ENCODE data around the gene TMEM217. TPM values are rescaled to one million over a fixed set of nuclear protein-coding genes. Genes with fewer than 3 reads are reported as not detected.

Gene TMEM217
- total and polyA plus RNA-seq, 2 donors (not counting 1 experiment from before 2014, with no cell fraction given) = 0.73 to 1.2 TPM

DNA sequence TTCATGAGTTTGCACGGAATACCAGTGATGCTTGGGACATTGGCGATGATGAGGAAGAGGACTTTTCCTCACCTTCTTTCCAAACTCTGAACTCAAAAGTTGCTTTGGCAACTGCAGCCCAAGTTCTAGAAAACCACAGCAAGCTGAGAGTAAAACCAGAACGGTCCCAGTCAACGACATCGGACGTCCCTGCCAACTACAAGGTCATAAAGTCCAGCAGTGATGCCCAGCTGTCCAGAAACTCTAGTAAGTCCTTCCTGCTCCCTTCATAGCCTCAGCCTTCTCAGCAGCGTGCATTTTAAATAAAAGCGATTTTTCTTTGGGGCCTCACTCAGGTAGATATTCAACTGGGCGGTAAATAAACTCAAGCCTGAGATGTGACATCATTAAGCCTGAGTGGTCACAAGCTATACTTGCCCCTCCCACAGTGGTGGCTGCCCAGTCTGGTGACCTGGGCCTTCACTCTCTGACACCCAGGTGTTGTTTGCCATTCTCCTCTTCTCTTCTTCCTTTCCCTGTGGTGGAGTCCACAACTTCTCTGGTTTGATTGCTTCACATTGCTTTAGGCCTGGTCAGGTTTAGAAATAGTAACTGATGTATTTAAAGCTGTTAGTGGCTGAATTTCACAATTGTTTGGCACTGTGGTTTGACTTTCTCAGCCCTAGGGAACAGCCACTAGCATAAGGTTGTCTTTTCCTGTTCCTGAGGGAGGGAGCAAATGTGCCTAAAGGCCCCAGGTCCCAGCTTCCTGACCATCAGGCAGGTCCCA, 21.6 kb upstream of the TMEM217 start:
- no peak overlapping the region for H3K27ac Mint-ChIP-seq
- Histone ChIP-seq H3K79me2 (ENCODE audit: control insufficient read depth, insufficient read depth, low read length) (peaks cover 27% of the 10 kb centered on the region), H3K9ac (ENCODE audit: low read length) (no peak overlapping the region), H3K27me3 (replicated peaks in 1 of 4; ENCODE audit: control extremely low read depth in 1 of 4, control insufficient read depth in 3 of 4, insufficient read depth in 4 of 4, low read length in 3 of 4) (no peaks in the 10 kb centered on the region), H2AFZ (ENCODE audit: insufficient read depth, low read depth, low read length, poor library complexity, severe bottlenecking) (no peak overlapping the region), H3K4me2 (replicated peaks; ENCODE audit: low read depth, low read length, poor library complexity, severe bottlenecking) (no peak overlapping the region), H3K4me3 (ENCODE audit: control extremely low read depth in 1 of 5, extremely low read depth in 1 of 5, insufficient read depth in 1 of 5, low read depth in 2 of 5, low read length in 4 of 5) (no peak overlapping the region), H3K9me3 (ENCODE audit: control extremely low read depth in 1 of 3, control insufficient read depth in 2 of 3, insufficient read depth in 1 of 3, low read length in 2 of 3) (no peaks in the 10 kb centered on the region), H3K27ac (ENCODE audit: low read length in 2 of 2) (no peak overlapping the region), H3K4me1 (ENCODE audit: control insufficient read depth in 2 of 2, insufficient read depth in 2 of 2, low read length in 2 of 2) (peaks cover 21 to 26% of the 10 kb centered on the region in 2 donors), H4K20me1 (ENCODE audit: control insufficient read depth, insufficient read depth, low read length, poor library complexity, severe bottlenecking) (peaks cover 16% of the 10 kb centered on the region), H3K36me3 (replicated peaks in 1 of 2; ENCODE audit: control extremely low read depth in 1 of 2, control insufficient read depth in 1 of 2, extremely low read depth in 1 of 2, insufficient read depth in 2 of 2, low read length in 1 of 2) (peaks cover 2 to 52% of the 10 kb centered on the region in 2 experiments)
- ATAC-seq (ENCODE audit: low read depth) (no peak), DNase-seq (no peak)
- 91% methylated on average over 8 of the region's 9 CpGs for WGBS (ENCODE audit: insufficient coverage)
- intact Hi-C loops (cut with micrococcal nuclease) = no loop called here
- H3K4me3 Mint-ChIP-seq = no peak overlapping the region
- ChIA-PET CTCF (no interaction called here), POLR2A (no interaction called here)
- TF ChIP-seq EZH2 (IDR thresholded peaks at IDR 0.05; ENCODE audit: borderline replicate concordance, insufficient read depth, low read depth, low read length, poor library complexity, severe bottlenecking) = no peak
- TF ChIP-seq, protein P1, sequence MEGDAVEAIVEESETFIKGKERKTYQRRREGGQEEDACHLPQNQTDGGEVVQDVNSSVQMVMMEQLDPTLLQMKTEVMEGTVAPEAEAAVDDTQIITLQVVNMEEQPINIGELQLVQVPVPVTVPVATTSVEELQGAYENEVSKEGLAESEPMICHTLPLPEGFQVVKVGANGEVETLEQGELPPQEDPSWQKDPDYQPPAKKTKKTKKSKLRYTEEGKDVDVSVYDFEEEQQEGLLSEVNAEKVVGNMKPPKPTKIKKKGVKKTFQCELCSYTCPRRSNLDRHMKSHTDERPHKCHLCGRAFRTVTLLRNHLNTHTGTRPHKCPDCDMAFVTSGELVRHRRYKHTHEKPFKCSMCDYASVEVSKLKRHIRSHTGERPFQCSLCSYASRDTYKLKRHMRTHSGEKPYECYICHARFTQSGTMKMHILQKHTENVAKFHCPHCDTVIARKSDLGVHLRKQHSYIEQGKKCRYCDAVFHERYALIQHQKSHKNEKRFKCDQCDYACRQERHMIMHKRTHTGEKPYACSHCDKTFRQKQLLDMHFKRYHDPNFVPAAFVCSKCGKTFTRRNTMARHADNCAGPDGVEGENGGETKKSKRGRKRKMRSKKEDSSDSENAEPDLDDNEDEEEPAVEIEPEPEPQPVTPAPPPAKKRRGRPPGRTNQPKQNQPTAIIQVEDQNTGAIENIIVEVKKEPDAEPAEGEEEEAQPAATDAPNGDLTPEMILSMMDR (IDR thresholded peaks at IDR 0.05) = no peak
- no peaks in the 10 kb centered on the region for H3K9me3 Mint-ChIP-seq (ENCODE audit: insufficient read depth)
- H3K4me1 Mint-ChIP-seq = peaks cover 24% of the 10 kb centered on the region
- H3K27me3 Mint-ChIP-seq = no peaks in the 10 kb centered on the region

DNA sequence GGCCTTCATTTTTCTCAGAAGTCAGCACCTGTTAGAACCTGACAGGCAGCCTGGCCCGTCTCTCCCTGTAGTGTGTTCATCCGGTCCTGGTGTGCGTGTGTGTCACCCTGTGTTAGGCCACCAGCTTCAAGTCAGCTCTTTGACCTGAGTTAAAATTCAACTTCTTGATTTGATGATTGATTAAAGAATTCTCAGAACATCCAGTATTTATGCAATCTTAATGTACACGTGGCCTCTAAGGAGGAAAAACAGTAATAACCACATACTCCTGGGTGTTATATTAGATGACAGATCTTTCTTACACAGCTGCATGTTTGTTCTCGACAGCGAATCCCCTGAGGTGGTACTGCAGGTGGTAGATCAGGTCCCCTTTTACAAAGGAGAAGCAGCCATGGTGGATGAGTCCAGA, 19.1 kb upstream of the TMEM217 start:
- intact Hi-C loops (cut with micrococcal nuclease) = no loop called here
- H3K9me3 Mint-ChIP-seq (ENCODE audit: insufficient read depth) = no peaks in the 10 kb centered on the region
- H3K27ac Mint-ChIP-seq = peak overlapping the region; percentile 42
- no peak overlapping the region for H3K9ac ChIP-seq (ENCODE audit: low read length)
- POLR2A ChIA-PET = interaction anchor here (0.7 kb wide), 1 partner anchor 48 kb away, joined by 5 read pairs; no protein-coding TSS in a partner anchor
- no peaks in the 10 kb centered on the region for H3K27me3 Mint-ChIP-seq
- peak overlapping the region; percentile 26 for H3K4me2 ChIP-seq (replicated peaks; ENCODE audit: low read depth, low read length, poor library complexity, severe bottlenecking)
- no peak overlapping the region for H3K4me3 ChIP-seq (ENCODE audit: control extremely low read depth in 1 of 5, extremely low read depth in 1 of 5, insufficient read depth in 1 of 5, low read depth in 2 of 5, low read length in 4 of 5)
- H3K27me3 ChIP-seq (replicated peaks in 1 of 4; ENCODE audit: control extremely low read depth in 1 of 4, control insufficient read depth in 3 of 4, insufficient read depth in 4 of 4, low read length in 3 of 4) = no peaks in the 10 kb centered on the region
- DNase-seq (no peak), ATAC-seq (ENCODE audit: low read depth) (peak; percentile 45)
- peak overlapping the region in 1 of 2 donors; percentile 9 for H3K27ac ChIP-seq (ENCODE audit: low read length in 2 of 2)
- peaks cover 44% of the 10 kb centered on the region for H3K79me2 ChIP-seq (ENCODE audit: control insufficient read depth, insufficient read depth, low read length)
- no CpG with 5 or more reads among the region's 6 CpGs for WGBS (ENCODE audit: insufficient coverage)
- H4K20me1 ChIP-seq (ENCODE audit: control insufficient read depth, insufficient read depth, low read length, poor library complexity, severe bottlenecking) = peaks cover 22% of the 10 kb centered on the region
- CTCF ChIA-PET = interaction anchor here (0.9 kb wide), 1 partner anchor 19 kb away, joined by 3 read pairs; the partner anchor contains the start of genes TBC1D22B and TMEM217
- peaks cover 0 to 31% of the 10 kb centered on the region in 2 experiments for H3K36me3 ChIP-seq (replicated peaks in 1 of 2; ENCODE audit: control extremely low read depth in 1 of 2, control insufficient read depth in 1 of 2, extremely low read depth in 1 of 2, insufficient read depth in 2 of 2, low read length in 1 of 2)
- no peak overlapping the region for H2AFZ ChIP-seq (ENCODE audit: insufficient read depth, low read depth, low read length, poor library complexity, severe bottlenecking)
- H3K4me1 ChIP-seq (ENCODE audit: control insufficient read depth in 2 of 2, insufficient read depth in 2 of 2, low read length in 2 of 2) = peaks cover 21 to 26% of the 10 kb centered on the region in 2 donors
- no peaks in the 10 kb centered on the region for H3K9me3 ChIP-seq (ENCODE audit: control extremely low read depth in 1 of 3, control insufficient read depth in 2 of 3, insufficient read depth in 1 of 3, low read length in 2 of 3)
- peak overlapping the region; percentile 1 for H3K4me3 Mint-ChIP-seq
- TF ChIP-seq, protein P1 (IDR thresholded peaks at IDR 0.05) = no peak
- TF ChIP-seq EZH2 (IDR thresholded peaks at IDR 0.05; ENCODE audit: borderline replicate concordance, insufficient read depth, low read depth, low read length, poor library complexity, severe bottlenecking) = no peak
- H3K4me1 Mint-ChIP-seq = peaks cover 33% of the 10 kb centered on the region

All from B cell (primary cell).